ENCODE results near the gene CYP27B1. TPM values are rescaled to one million over a fixed set of nuclear protein-coding genes. Genes with fewer than 3 reads are reported as not detected.

The CYP27B1 gene
- total and polyA plus RNA-seq, 3 donors from 2014 or later = 2.2 to 30.2 (median 3.9) TPM

GRCh38 chr12:57732726-57733593, 33.9 kb downstream of the CYP27B1 start:
- no peaks in the 10 kb centered on the region for H3K36me3 ChIP-seq (ENCODE audit: low read depth, missing control alignments)
- intact Hi-C loops (cut with DNase I; ENCODE audit: low total_unique reads) = no loop called here
- H3K27me3 ChIP-seq = no peaks in the 10 kb centered on the region
- WGBS, 2 donors = 83 to 86% methylated on average over 11 of the region's 11 CpGs
- TF ChIP-seq CTCF (IDR thresholded peaks at IDR 0.05) (no peak), POLR2A (IDR thresholded peaks at IDR 0.05) (no peak)
- H3K4me1 ChIP-seq = peaks cover 10% of the 10 kb centered on the region
- H3K9me3 ChIP-seq = no peaks in the 10 kb centered on the region
- H3K27ac ChIP-seq = no peak overlapping the region
- no peak for DNase-seq
- no peak overlapping the region for H3K4me3 ChIP-seq

- no peak overlapping the region for H3K27ac ChIP-seq
These were observed 34.6 kb downstream of the CYP27B1 start for GRCh38 chr12:57732270-57732669.

GRCh38 chr12:57731411-57732080, 35.3 kb downstream of the CYP27B1 start:
- Histone ChIP-seq H3K4me3 (no peak overlapping the region), H3K4me1 (peaks cover 9% of the 10 kb centered on the region), H3K9me3 (no peaks in the 10 kb centered on the region), H3K27me3 (no peaks in the 10 kb centered on the region), H3K27ac (no peak overlapping the region), H3K36me3 (ENCODE audit: low read depth, missing control alignments) (no peaks in the 10 kb centered on the region)
- DNase-seq = no peak
- intact Hi-C loops (cut with DNase I; ENCODE audit: low total_unique reads) = no loop called here
- WGBS, 2 donors = 86 to 87% methylated on average over 19 of the region's 19 CpGs
- TF ChIP-seq CTCF (IDR thresholded peaks at IDR 0.05) (no peak), POLR2A (IDR thresholded peaks at IDR 0.05) (no peak)

More at GRCh38 chr12:57732270-57732669, 34.6 kb downstream of the CYP27B1 start:
- Histone ChIP-seq H3K4me3 (no peak overlapping the region), H3K4me1 (peaks cover 7% of the 10 kb centered on the region), H3K36me3 (ENCODE audit: low read depth, missing control alignments) (no peaks in the 10 kb centered on the region), H3K27me3 (no peaks in the 10 kb centered on the region), H3K9me3 (no peaks in the 10 kb centered on the region)
- TF ChIP-seq CTCF (IDR thresholded peaks at IDR 0.05) (no peak), POLR2A (IDR thresholded peaks at IDR 0.05) (no peak)
- intact Hi-C loops (cut with DNase I; ENCODE audit: low total_unique reads) = no loop called here
- DNase-seq = no peak
- WGBS, 2 donors = 89% methylated on average over 4 of the region's 4 CpGs

GRCh38 chr12:57730336-57731067, 36.4 kb downstream of the CYP27B1 start:
- Histone ChIP-seq H3K27me3 (no peaks in the 10 kb centered on the region), H3K4me3 (no peak overlapping the region), H3K36me3 (ENCODE audit: low read depth, missing control alignments) (no peaks in the 10 kb centered on the region), H3K4me1 (peaks cover 9% of the 10 kb centered on the region), H3K9me3 (no peaks in the 10 kb centered on the region), H3K27ac (no peak overlapping the region)
- intact Hi-C loops (cut with DNase I; ENCODE audit: low total_unique reads) = no loop called here
- TF ChIP-seq CTCF (IDR thresholded peaks at IDR 0.05) (no peak), POLR2A (IDR thresholded peaks at IDR 0.05) (no peak)
- WGBS, 2 donors = 87 to 94% methylated on average over 13 of the region's 13 CpGs
- no peak for DNase-seq
